DMS153 treated with DMSO at 0.1 percent for 48 hours (cell line): ENCODE data around the gene FRMD5.
"Not testable (repeated sequence)": the region's sequence is repeated elsewhere in the genome, so short reads cannot be mapped to it uniquely, and the experiment has no call there.

Experiments
- DNase-seq: peaks from one replicate; lab custom pipeline; 2025; ENCODE audit not compliant: unreplicated experiment; lab: John Stamatoyannopoulos, UW

Gene FRMD5

GRCh38 chr15:44034933-44035624 is 160.0 kb downstream of the FRMD5 start:
- no peak for DNase-seq

- no peak for DNase-seq
Observed at GRCh38 chr15:44034334-44034733, 160.7 kb downstream of the FRMD5 start.

- no peak for DNase-seq
Observed at GRCh38 chr15:44033894-44034293, 161.2 kb downstream of the FRMD5 start.

GRCh38 chr15:44032820-44033219 is 162.3 kb downstream of the FRMD5 start:
- DNase-seq, result not testable (repeated sequence)

GRCh38 chr15:44029940-44030568 is 165.0 kb downstream of the FRMD5 start:
- no peak for DNase-seq

- DNase-seq, result no peak
Observed at GRCh38 chr15:44029003-44029402, 166.1 kb downstream of the FRMD5 start.

- no peak for DNase-seq
Observed at GRCh38 chr15:44028349-44028748, 166.7 kb downstream of the FRMD5 start.

GRCh38 chr15:44024155-44024554 is 170.9 kb downstream of the FRMD5 start:
- no peak for DNase-seq

- DNase-seq, result no peak
Observed at GRCh38 chr15:44023176-44023575, 171.9 kb downstream of the FRMD5 start.

- no peak for DNase-seq
Observed at GRCh38 chr15:44018151-44018550, 176.9 kb downstream of the FRMD5 start.

GRCh38 chr15:44015545-44016305 is 179.3 kb downstream of the FRMD5 start:
- no peak for DNase-seq

GRCh38 chr15:44011238-44011854 is 183.7 kb downstream of the FRMD5 start:
- no peak for DNase-seq

GRCh38 chr15:44010089-44010488 is 185.0 kb downstream of the FRMD5 start:
- no peak for DNase-seq

- no peak for DNase-seq
Observed at GRCh38 chr15:44009038-44009437, 186.0 kb downstream of the FRMD5 start.

GRCh38 chr15:44000248-44000647 is 194.8 kb downstream of the FRMD5 start:
- not testable (repeated sequence) for DNase-seq

- no peak for DNase-seq
Observed at GRCh38 chr15:43998607-43999006, 196.5 kb downstream of the FRMD5 start.

GRCh38 chr15:43991206-43991605 is 203.9 kb downstream of the FRMD5 start:
- no peak for DNase-seq

GRCh38 chr15:43989938-43990337 is 205.1 kb downstream of the FRMD5 start:
- DNase-seq, result no peak

GRCh38 chr15:43988900-43989299 is 206.2 kb downstream of the FRMD5 start:
- no peak for DNase-seq

- no peak for DNase-seq
Observed at GRCh38 chr15:43987924-43988323, 207.1 kb downstream of the FRMD5 start.

- DNase-seq, result no peak
Observed at GRCh38 chr15:43985976-43986680, 208.9 kb downstream of the FRMD5 start.
